Prostate gland (tissue), 2 donors: ENCODE results near the gene C10orf90.

Experiments
- POLR2A ChIP-seq: fragments of 450-650 bp; IDR thresholded peaks from one replicate; pipeline ENCODE4 v1.6.1; 2016; ENCODE audit warnings: antibody characterized with exemption, mild to moderate bottlenecking
- POLR2AphosphoS5 ChIP-seq: sonication (generic); formaldehyde crosslinking; IDR thresholded peaks from one replicate; pipeline ENCODE4 v1.6.1; 2017; ENCODE audit warnings: antibody characterized with exemption
- TF ChIP-seq, protein P1 (sequence below), 4 experiments: fragments of 200-600 bp in 2 of 4; fragments of 450-650 bp in 2 of 4; sonication (generic) in 2 of 4; IDR thresholded peaks; 1 replicate in 3 of 4; 2 replicates in 1 of 4; pipeline ENCODE4 v1.5.1; 2016 to 2019; ENCODE audit warnings: antibody characterized with exemption in 4 of 4, mild to moderate bottlenecking in 2 of 4, moderate library complexity in 2 of 4

DNA sequence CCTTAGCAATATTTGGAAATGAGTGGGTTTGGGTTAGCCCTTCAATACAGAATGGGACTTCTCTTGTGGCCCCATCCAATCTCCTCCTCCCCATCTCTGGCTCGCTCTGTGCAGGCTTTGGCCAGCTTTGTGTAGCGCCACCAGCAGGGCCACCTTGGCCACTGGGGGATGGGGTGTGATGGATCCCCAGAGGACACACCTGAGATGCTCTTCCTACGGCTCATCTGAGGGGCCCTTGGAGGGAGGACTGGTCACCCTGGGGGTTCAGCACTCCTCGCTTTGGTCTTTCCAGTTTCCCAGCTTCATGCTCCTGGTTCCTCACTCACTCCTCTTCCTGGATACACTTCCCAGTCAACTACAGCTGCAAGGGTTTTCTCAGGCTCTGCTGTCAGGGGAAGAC, 15.3 kb upstream of the C10orf90 start:
- TF ChIP-seq POLR2A (no peak), POLR2AphosphoS5 (no peak)
- TF ChIP-seq, protein P1, sequence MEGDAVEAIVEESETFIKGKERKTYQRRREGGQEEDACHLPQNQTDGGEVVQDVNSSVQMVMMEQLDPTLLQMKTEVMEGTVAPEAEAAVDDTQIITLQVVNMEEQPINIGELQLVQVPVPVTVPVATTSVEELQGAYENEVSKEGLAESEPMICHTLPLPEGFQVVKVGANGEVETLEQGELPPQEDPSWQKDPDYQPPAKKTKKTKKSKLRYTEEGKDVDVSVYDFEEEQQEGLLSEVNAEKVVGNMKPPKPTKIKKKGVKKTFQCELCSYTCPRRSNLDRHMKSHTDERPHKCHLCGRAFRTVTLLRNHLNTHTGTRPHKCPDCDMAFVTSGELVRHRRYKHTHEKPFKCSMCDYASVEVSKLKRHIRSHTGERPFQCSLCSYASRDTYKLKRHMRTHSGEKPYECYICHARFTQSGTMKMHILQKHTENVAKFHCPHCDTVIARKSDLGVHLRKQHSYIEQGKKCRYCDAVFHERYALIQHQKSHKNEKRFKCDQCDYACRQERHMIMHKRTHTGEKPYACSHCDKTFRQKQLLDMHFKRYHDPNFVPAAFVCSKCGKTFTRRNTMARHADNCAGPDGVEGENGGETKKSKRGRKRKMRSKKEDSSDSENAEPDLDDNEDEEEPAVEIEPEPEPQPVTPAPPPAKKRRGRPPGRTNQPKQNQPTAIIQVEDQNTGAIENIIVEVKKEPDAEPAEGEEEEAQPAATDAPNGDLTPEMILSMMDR (IDR thresholded peaks at IDR 0.05), result no peak
